G401 (cell line): Measurements from ENCODE around the gene LSM14A. TPM values are rescaled to one million over a fixed set of nuclear protein-coding genes. Genes with fewer than 3 reads are reported as not detected.
"Not testable (repeated sequence)": the region's sequence is repeated elsewhere in the genome, so short reads cannot be mapped to it uniquely, and the experiment has no call there.

ENCODE experiments used
- DNase-seq: peaks from one replicate; pipeline ENCODE4 v3.0.0-alpha.2; 2015; ENCODE audit warnings: low spot score
- in situ Hi-C: cut with HindIII; loops from 2 replicates; pipeline ENCODE4 v1.10.0; 2016; ENCODE audit warnings: low sequenced_read_pairs, mixed read lengths
- total RNA-seq: library from RNA; depleted of rRNA; stranded (reverse); fragments of >200 nt; shearing (Covaris generic); gene quantifications from 2 replicates; pipeline ENCODE4 v1.2.3, GENCODE V29; 2014

LSM14A gene
- total RNA-seq, 1 experiment from 2014 or later, result 89.9 TPM

DNA sequence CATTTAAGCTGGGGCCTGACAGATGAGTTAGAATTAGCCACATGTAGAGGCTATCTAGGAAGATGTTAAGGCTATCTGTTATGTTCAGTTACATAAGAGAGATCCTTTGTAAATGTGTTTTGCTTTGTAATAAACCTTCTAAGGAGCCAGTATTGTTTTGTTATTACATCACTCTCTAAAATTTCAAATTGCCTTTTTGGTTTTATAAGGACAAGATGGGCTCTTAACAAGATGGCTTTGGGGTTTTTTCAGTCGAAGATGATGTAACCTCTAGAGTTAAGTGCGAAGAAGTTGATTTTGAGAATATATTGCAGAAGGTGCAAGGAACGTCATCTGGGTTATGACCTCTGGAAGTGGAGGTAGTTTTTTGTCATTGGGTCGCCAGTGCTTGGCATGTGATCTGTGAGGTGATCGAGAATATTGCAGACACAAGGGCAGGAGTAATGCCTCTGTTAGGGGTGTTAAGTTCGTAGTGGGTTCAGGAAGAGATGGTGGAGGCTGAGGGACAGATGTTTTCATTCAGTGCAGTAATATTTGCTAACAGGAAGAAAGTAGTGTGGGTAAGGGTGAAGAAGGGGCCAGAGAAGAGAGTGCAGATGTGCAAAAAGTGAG is 12.7 kb downstream of the LSM14A start:
- in situ Hi-C loops, result no loop called here

DNA sequence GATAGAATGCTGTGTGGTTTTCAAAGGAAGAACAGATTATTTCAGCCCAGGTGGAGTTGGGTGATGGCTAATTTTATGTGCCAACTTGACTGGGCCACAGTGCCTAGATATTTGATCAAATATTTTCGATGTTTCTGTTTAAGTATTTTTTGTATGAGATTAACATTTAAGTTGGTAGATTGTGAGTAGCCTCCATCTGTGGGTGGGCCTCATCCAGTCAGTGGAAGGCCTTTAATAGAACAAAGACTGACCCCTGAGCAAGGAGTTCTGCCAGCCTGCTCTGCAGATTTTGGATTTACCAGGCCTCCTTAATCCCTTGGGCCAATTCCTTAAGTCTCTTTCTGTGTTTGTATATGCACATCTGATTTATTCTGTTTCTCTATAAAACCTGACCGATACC is 13.9 kb downstream of the LSM14A start:
- in situ Hi-C loops, result no loop called here
- DNase-seq, result no peak

More for the DNA sequence above, 12.7 kb downstream of the LSM14A start:
- no peak for DNase-seq

DNA sequence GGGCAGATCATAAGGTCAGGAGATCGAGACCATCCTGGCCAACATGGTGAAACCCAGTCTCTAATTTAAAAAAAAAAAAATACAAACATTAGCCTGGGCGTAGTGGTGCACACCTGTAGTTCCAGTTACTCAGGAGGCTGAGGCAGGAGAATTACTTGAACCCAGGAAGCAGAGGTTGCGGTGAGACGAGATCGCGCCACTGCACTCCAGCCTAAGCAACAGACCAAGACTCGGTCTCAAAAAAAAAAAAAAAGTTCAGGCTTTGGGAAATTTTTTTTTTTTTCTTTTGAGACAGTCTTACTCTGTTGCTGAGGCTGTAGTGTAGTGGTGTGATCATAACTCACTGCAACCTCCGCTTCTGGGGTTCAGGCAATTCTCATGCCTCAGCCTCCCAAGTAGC is 14.7 kb downstream of the LSM14A start:
- no peak for DNase-seq
- in situ Hi-C loops, result no loop called here

DNA sequence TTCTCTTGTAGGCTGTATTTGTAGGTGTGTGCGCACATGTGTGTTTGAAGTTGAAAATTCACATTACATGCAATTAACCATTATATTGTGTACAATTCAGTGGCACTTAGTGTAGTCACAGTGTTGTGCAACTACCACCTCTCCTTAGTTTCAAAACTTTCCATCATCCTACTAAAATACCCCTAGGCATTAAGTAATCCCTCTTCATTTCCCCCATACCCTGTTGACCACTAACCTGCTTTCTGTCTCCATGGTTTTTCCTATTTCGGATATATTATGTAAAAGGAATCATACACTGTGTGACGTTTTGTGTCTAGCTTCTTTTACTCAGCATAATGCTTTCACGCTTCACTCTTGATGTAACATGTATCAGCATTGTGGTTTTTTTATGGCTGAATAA is 16.1 kb downstream of the LSM14A start:
- in situ Hi-C loops, result no loop called here
- DNase-seq, result no peak

DNA sequence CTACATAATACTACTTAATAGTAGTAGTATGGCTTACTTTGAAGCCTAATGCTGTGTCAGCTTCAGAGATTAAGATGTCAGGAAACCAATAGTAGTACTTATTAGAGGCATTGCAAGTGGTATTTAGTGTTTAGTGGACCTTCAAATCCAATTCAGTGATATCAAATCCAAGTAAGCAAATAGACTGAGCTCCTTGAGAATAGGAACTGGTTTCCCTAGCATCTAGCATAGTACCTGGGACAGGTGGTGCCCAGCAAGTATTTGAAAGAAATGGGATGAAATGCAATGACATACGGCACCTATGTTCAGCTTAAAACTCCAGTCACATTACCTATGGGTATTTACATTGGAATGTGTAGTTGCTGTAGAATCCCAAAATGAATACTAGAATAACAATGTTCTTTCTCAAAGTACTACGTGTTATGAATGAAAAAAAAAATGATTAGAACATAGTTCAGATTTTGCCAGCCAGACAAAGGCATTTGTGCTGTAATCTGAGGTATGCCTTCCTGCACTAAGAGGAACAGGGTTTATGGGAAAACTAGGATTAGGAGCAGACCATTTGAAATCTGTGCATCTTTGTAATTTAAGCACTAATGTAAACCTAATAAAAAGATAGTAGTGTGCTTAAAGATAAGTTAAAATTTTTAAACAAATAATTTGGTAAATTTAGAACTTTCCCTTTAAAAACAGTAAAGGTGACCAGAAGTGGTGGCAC is 17.1 kb downstream of the LSM14A start:
- in situ Hi-C loops, result no loop called here
- peak; percentile 38 for DNase-seq

DNA sequence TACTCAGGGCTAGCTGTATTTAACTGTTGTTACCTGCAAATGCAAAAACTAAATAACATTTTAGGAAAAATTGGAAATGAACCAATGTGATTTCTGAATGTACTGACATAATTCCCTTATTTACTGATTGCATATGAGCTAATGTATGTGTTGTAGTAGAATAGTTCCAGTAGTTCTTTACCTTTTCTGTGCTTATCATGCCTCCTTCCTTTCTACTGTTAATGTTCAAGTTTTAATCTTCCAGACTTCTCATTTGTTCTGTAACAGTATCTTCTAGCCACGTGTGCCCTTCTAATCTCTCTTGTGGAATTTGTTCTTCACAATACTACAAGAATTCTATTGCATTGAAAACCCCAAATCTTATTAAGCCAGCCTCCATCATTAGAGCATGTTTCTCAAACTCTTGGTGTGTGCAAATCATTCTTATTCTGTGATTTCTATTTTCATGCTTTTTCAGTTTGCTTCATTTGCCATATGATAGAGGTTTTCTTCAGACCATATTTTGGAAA is 17.7 kb downstream of the LSM14A start:
- in situ Hi-C loops, result no loop called here

DNA sequence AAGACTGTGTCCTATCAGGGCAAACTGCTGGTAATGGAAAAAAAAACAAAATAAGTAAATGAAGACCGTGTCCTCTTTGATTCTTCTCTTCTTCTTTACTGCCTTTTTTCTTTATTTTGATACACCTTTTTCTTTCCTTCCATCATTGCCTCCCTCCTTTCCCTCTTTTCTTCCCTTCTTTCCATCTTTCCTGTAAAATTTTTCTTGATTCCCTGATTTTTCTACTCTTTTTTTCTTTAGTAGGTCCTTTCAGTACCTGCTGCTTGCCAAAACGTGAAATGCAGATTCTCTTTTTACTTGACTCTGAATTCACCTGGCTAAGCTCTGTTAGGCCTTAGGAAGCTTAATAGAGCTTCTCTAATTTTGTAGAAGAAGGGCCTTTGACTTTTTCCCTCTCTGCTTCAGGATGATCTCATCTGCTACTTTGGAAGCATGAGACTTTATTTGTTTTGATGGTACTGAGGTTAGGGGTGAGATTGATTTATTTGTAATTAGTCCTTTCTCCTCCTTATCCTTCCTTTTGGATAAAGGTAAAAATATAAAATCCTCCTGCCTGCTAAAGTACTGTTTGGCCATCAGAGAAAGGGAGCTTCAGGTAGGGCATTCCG is 19.2 kb downstream of the LSM14A start:
- in situ Hi-C loops, result no loop called here
- no peak for DNase-seq

More for the DNA sequence above, 17.7 kb downstream of the LSM14A start:
- no peak for DNase-seq

DNA sequence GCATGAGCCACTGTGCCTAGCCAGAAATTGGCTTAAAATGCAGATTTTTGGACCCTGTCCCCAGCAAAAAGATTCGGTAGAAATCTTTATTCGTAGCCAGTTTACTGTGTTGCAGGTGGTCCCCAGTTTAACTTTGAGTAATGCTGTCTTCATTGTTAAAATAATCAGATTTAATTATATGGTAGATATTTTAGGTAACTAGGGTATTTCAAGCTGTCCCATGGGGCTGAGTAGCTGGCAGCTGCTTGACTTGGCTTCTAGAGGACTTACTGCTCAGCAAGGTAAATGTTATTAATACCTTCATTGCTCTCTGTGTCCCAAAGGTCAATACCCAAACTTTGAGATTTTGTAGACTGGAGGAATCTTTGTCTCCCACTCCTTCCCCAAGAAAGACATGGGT is 21.1 kb downstream of the LSM14A start:
- DNase-seq, result no peak
- in situ Hi-C loops, result no loop called here

DNA sequence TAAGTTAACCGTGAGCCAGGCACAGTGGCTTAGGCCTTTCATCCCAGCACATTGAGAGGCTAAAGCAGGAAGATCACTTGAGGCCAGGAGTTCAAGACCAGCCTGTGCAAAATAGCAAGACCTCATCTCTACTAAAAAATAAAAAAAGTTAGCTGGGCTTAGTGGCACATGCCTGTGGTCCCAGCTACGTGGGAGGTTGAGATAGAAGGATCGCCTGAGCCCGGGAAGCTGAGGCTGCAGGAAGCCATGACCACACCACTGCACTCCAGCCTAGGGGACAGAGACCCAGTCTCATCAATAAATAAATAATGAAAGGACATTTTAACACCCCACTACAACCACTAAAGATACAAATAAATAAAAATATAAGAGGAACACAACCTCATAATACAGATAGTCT is 21.6 kb downstream of the LSM14A start:
- in situ Hi-C loops, result no loop called here

DNA sequence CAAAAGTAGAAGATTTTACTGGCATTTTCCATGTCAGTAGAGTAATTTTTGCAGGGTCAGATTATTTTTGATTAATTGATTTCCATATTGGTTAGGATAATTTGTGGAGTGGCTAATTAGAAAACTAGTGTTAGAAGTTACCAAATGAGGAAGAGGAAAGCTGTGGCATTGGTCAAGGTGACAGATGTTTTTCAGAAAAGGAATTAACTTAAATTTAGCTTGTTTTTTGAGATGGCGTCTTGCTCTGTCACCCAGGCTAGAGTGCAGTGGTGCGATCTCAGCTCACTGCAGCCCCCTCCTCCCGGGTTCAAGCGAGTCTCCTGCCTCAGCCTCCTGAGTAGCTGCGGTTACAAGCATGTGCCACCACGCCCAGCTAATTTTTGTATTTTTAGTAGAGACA is 28.8 kb downstream of the LSM14A start:
- no peak for DNase-seq
- in situ Hi-C loops, result no loop called here

More for the DNA sequence above, 21.6 kb downstream of the LSM14A start:
- DNase-seq, result no peak

DNA sequence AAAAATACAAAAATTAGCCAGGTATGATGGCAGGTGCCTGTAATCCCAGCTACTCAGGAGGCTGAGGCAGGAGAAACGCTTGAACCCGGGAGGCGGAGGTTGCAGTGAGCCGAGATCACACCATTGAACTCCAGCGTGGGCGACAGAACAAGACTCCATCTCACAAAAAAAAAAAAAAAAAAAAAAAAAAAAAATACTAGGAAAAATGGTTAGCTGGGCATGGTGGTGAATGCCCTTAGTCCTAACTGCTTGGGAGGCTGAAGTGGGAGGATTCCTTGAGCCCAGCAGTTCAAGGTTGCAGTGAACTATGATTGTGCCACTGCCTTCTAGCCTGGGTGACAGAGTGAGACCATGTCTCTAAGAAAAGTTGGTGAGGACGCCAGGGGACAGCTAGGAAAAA is 33.0 kb downstream of the LSM14A start:
- DNase-seq, in situ Hi-C loops: not testable (repeated sequence)

DNA sequence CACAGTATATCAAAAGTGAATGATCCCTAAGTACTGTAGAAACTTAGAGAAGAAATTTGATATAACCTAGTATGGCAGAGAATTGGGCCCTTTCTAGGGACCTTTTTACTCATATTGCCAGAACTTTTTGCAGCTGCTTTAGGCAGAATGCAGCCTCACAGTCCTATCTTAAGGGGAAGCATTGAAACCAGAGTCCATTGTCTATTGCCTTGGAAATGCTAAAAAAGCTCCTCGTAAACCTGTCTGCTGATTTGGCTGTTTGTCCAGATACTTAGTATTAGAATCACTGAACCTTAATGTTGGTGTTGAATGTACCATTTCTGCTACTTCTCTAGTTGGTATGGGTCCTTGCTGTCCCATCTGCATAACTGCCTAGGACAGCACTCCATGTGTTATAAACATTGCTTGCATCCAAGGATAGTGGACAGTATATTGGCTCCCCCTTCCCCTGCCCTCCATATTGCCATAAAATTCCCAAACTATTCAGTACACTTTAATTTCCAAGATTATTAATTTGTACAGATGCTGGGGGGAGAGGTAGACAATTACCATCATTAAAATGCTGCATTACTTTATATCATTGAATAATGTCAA is 36.1 kb downstream of the LSM14A start:
- in situ Hi-C loops, result no loop called here
- no peak for DNase-seq

DNA sequence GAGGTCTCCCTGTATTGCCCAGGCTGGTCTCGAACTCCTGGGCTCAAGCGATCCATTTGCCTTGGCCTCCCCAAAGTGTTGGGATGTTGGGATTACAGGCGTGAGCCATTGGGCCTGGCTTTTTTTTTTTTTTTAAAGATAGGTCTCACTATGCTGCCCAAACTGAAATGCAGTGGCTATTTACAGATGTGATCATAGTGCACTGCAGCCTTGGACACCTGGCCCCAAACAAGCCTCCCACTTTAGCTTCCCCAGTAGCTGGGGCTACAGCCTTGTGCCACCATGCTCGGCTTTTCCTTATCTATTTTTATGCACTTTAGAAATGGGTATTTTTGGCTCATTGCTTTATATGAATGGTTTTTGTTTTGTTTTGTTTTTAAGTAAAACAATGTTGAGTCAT is 37.4 kb downstream of the LSM14A start:
- no peak for DNase-seq
- in situ Hi-C loops, result no loop called here

DNA sequence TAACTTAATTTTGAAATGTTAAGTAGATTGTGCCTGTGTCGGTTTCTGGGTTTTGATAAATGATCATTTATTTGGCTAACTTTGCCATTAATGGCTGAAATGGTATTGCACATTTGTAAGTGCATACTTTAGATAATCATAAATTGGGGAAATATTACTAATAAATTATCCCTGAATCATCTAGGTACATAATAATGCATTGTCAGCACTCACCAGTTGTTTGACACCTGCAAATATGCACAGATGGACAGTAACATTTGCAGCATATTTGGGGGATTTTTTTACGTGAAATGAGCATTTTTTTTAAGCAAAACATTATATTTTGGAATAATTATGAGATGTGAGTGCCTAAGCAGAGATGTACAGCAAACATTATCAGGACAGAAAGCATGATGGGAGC is 41.0 kb downstream of the LSM14A start:
- no peak for DNase-seq
- in situ Hi-C loops, result no loop called here

DNA sequence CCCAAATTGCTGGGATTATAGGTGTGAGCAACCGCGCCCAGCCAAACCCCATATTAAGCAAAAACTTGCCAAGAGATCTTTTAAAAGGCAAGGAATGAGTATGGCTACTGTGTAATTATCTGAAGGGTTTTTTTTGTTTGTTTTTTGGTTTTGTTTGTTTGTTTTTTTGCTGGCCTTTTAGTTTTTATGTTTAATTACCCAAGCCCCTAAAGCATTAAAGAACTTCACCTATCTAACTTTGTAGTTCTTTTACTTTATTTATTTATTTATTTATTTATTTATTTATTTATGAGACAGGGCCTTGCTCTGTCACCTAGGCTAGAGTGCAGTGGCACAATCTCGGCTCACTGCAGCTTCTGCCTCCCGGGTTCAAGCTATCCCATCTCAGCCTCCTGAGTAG is 41.7 kb downstream of the LSM14A start:
- in situ Hi-C loops, result no loop called here
- DNase-seq, result no peak

DNA sequence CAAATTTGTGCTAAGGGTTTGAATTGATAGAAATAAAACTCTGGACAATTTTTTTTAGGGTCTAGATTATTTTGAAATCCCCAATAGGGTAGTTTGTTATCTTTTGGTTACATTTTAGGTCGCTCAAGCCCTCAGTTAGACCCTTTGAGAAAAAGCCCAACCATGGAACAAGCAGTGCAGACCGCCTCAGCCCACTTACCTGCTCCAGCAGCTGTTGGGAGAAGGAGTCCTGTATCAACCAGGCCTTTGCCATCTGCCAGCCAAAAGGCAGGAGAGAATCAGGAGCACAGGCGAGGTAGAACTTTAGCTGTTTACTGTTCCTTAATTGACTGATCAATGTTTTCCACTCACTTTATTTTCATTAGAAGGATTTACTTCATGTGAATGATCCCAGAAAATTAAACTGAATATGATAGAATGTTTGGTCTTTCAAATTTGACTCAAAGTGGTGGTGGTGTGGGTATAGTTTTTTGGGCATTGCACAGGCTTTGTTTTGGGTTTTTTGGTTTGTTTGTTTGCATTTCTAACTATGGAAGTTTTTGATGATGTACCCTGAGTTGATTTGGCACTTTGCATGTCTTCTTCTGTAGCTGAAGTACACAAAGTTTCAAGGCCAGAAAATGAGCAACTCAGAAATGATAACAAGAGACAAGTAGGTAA is 42.8 kb downstream of the LSM14A start:
- in situ Hi-C loops, result no loop called here
- no peak for DNase-seq

DNA sequence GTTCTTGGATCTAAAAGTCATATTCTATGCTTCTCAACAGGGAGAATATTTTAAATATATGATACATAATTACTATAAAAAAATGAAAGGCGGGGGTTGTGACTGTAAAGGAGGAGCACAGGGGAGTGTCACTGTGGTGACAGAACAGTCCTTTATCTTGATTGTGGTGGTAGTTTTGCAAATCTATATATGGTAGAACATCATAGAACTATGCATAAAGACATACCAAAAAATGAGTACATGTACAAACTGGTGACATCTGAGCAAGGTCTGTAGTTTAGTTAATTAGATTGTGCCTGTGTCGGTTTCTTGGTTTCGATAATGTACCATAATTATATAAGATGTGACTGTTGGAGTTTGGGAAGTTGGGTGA is 43.3 kb downstream of the LSM14A start:
- no peak for DNase-seq
- in situ Hi-C loops, result no loop called here

DNA sequence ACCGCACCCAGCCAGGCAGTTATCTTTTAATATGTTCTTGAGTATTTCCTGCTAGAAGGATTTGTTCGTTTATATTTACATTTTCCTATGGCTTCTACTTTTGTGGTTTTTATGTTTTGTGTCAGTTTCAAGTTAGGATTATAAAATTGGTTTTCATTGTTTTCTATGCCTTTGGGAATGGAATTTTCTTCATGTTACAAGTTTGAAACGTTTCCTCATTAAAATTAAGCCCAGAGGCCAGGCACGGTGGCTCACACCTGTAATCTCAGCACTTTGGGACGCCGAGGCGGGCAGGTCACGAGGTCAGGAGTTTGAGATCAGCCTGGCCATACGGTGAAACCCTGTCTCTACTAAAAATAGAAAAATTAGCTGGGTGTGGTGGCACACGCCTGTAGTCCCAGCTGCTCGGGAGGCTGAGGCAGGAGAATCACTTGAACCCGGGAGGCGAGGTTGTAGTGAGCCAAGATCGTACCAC is 44.5 kb downstream of the LSM14A start:
- DNase-seq, in situ Hi-C loops: not testable (repeated sequence)

DNA sequence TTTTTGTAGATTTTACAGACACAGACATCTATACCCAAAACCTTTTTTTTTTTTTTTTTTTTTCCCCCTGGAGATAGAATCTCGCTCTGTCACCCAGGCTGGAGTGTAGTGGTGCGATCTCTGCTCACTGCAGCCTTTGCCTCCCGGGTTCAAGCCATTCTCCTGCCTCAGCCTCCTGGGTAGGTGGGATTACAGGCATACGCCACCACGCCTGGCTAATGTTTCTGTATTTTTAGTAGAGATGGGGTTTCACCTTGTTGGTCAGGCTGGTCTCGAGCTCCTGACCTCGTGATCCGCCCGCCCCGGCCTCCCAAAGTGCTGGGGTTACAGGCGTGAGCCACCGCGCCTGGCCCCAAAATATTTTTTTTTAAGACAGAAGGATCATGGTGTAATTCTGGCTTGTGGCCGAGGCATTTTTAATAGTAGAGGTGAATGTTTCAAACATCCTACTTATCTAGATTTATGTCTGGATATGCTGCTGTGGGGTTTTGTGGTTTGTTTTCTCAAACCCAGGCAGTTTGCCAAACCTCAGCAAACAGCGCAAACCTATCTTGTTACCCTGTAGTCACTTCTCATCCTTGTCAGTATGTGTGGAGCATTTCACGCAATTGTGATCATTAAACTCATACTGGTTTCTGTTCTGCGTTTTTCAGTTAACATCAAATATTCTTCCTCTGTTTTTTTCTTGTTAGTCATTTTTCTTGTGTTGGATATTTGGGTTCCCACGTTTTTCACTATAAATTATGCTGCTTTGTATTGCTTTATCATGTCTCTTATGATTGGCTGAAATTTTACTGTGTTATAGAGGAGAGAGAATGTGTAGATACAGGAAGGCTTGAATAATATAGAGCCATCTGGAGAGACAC is 45.9 kb downstream of the LSM14A start:
- in situ Hi-C loops, result no loop called here
- no peak for DNase-seq
